Ovary (tissue), 9 donors: ENCODE measurements around the gene OPHN1. TPM values are rescaled to one million over a fixed set of nuclear protein-coding genes. Genes with fewer than 3 reads are reported as not detected.

Experiments
- DNase-seq, 5 donors: peaks; one replicate each; pipeline ENCODE4 v3.0.0-alpha.2; 2019 to 2020
- H3K27ac ChIP-seq, 2 donors: fragments of 200-600 bp; one replicate each; pipeline versions ENCODE4 v1.5.1 to v1.8.0; 2019 to 2022
- H3K27me3 ChIP-seq: fragments of 200-600 bp; one replicate; pipeline ENCODE4 v1.8.0; 2022
- H3K36me3 ChIP-seq: fragments of 200-600 bp; sonication (generic); one replicate; pipeline ENCODE4 v1.5.1; 2019
- H3K4me1 ChIP-seq: one replicate; pipeline ENCODE4 v1.8.1; 2013; ENCODE audit warnings: mild to moderate bottlenecking, moderate library complexity; ENCODE audit not compliant: insufficient read depth
- H3K4me3 ChIP-seq: fragments of 200-600 bp; sonication (generic); one replicate; pipeline ENCODE4 v1.5.1; 2017
- H3K9me3 ChIP-seq, 2 donors: fragments of 200-600 bp in 1 of 2; sonication (generic) in 1 of 2; one replicate each; pipeline versions ENCODE4 v1.5.1 to v1.8.1; 2013 to 2019; ENCODE audit warnings: mild to moderate bottlenecking in 1 of 2, moderate library complexity in 1 of 2
- CTCF ChIP-seq, 3 donors: fragments of 450-650 bp in 2 of 3; fragments of 200-600 bp in 1 of 3; IDR thresholded peaks; one replicate each; pipeline versions ENCODE4 v1.5.1 to v1.8.0; 2016 to 2022; ENCODE audit warnings: antibody characterized with exemption in 3 of 3, mild to moderate bottlenecking in 1 of 3
- EP300 ChIP-seq: sonication (generic); formaldehyde crosslinking; IDR thresholded peaks from one replicate; pipeline ENCODE4 v1.6.1; 2017; ENCODE audit warnings: antibody characterized with exemption
- POLR2A ChIP-seq: fragments of 450-650 bp; IDR thresholded peaks from one replicate; pipeline ENCODE4 v1.6.1; 2017; ENCODE audit warnings: antibody characterized with exemption, mild to moderate bottlenecking, moderate library complexity
- WGBS, 3 donors: extraction: QIAGEN DNeasy Blood & Tissue Kit in 1 of 3; methylation state at CpG; one replicate each; pipeline versions ENCODE4 v1.1.5 to v1.1.7; 2013 to 2017; 5-methylcytosine and 5-hydroxymethylcytosine counted together
- intact Hi-C, 4 donors: fragments of 100-400 bp; cut with DNase I; formaldehyde crosslinking; loops; one replicate each; pipeline versions ENCODE4 v1.11.0 to v1.15.1; 2022 to 2023
- polyA plus RNA-seq, 2 donors: library from polyadenylated mRNA; stranded (reverse); fragments of 200-250 nt in 1 of 2; fragments of 350-450 nt in 1 of 2; fragmentation: Illumina TruSeq in 1 of 2; extraction: RNeasy Lipid Tissue Mini Kit (QIAGEN cat#74804) in 1 of 2; gene quantifications; one replicate each; pipeline ENCODE4 v1.2.3, GENCODE V29; 2013 to 2014
- total RNA-seq, 7 donors: library from RNA; depleted of rRNA in 2 of 7; stranded (reverse); fragments of >200 nt in 2 of 7; fragmentation: NEBNext Ultra II Directional in 3 of 7; extraction: Animal tissue kit (Norgen Biotek cat#: 25700) in 3 of 7; gene quantifications; one replicate each; pipeline versions ENCODE4 v1.1.0 to v1.2.4, GENCODE V29; 2016 to 2023
- donor health status: DM: no; HTN: no; CAD: no; lungs with moderate emphysema.
- donor health status: DM: no; HTN: no; CAD: no.
- donor health status: Bipolar disorder and iron deficiency.
- donor health status: DM: yes; HTN: yes; CAD: no.
- donor health status: DM: no; HTN: no; CAD: no.
- donor health status: DM: yes; HTN: yes; CAD: no.

Gene OPHN1
- total and polyA plus RNA-seq, 9 donors, result 2.3 to 9.2 (median 6.9) TPM

DNA sequence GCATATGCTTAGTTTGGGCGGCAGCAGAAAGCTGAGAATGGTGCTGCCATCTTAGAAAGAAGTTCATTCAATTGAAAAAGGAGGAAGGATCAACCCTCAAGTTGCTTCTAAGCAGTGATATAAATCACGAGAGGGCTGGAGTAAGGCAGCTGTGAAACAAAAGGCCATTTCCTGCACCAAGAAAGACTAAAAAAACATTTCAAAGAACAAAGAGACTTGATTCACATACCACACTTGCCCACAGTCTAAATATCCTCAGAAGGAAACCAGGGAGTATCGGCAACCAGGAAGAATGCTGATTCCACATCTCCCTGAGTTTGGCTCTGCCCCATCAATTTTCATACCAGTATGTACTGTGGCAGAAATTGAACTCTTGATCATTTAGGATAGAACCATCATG, 240.1 kb downstream of the OPHN1 start:
- 53 to 67% (median 57%) methylated on average over 3 of the region's 3 CpGs for WGBS, 3 donors
- intact Hi-C loops, result loop anchor here in 2 of 4 donors (10.0 kb wide), 2 partner anchors 272 to 522 kb away; no protein-coding TSS in a partner anchor

GRCh38 chrX:68190799-68191198, 242.5 kb downstream of the OPHN1 start:
- WGBS, 3 donors, result 50 to 70% (median 62%) methylated on average over 2 of the region's 2 CpGs
- Histone ChIP-seq H3K27me3 (no peaks in the 10 kb centered on the region), H3K4me1 (no peaks in the 10 kb centered on the region), H3K27ac (no peak overlapping the region), H3K4me3 (no peak overlapping the region), H3K36me3 (no peaks in the 10 kb centered on the region), H3K9me3 (no peaks in the 10 kb centered on the region)
- no peak for DNase-seq
- intact Hi-C loops, result loop anchor here in 2 of 4 donors (10.0 kb wide), 2 partner anchors 274 to 524 kb away; no protein-coding TSS in a partner anchor
- no peak for TF ChIP-seq CTCF (IDR thresholded peaks at IDR 0.05)
- TF ChIP-seq EP300, result no peak
- no peak for TF ChIP-seq POLR2A

More for the DNA sequence above, 240.1 kb downstream of the OPHN1 start:
- Histone ChIP-seq H3K9me3 (no peaks in the 10 kb centered on the region), H3K27me3 (no peaks in the 10 kb centered on the region), H3K4me1 (no peaks in the 10 kb centered on the region), H3K27ac (no peak overlapping the region), H3K36me3 (no peaks in the 10 kb centered on the region), H3K4me3 (no peak overlapping the region)
- TF ChIP-seq POLR2A, result no peak
- no peak for TF ChIP-seq EP300
- no peak for TF ChIP-seq CTCF (IDR thresholded peaks at IDR 0.05)
- no peak for DNase-seq

DNA sequence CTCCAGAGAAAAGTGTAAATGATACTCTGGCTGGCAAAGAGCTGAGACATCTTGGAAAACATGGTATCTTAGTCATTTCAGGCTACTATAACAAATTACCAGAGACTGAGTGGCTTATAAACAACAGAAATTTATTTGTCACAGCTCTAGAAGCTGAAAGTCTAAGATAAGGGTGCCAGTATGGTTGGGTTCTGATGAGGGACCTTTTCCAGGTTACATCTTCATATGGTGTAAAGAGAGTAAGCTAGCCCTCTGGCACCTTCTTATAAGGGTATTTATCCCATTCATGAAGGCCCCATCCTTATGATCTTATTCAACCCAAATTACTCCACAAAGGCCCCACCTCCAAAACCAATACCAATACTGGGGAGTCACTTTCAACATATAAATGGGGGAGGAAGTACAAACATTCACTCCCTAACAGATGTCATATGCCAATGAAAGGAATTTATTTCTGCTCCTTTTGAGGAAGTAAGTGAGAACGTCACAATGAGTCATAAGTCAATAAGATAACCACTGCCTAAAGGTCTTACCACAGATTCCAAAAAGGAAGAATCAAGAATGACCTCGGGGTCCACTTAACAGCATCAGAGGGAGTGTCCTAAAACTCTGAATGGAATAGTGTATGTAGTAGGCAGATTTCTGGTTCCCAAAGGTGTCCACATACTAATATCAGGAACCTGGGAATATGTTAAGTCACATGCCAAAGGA, 246.6 kb downstream of the OPHN1 start:
- H3K9me3 ChIP-seq, result no peaks in the 10 kb centered on the region
- no peak for TF ChIP-seq CTCF (IDR thresholded peaks at IDR 0.05)
- TF ChIP-seq POLR2A, result no peak
- no peak for TF ChIP-seq EP300
- intact Hi-C loops, result no loop called here
- no peak overlapping the region for H3K27ac ChIP-seq
- no peak overlapping the region for H3K4me3 ChIP-seq
- H3K36me3 ChIP-seq, result no peaks in the 10 kb centered on the region
- H3K4me1 ChIP-seq, result no peaks in the 10 kb centered on the region
- 35 to 44% (median 36%) methylated on average over 2 of the region's 2 CpGs for WGBS, 3 donors
- no peaks in the 10 kb centered on the region for H3K27me3 ChIP-seq
- DNase-seq, result no peak

GRCh38 chrX:68185161-68185560, 248.1 kb downstream of the OPHN1 start:
- no peaks in the 10 kb centered on the region for H3K27me3 ChIP-seq
- no peak for TF ChIP-seq POLR2A
- no peak for TF ChIP-seq EP300
- TF ChIP-seq CTCF (IDR thresholded peaks at IDR 0.05), result no peak
- no peak overlapping the region for H3K27ac ChIP-seq
- no peaks in the 10 kb centered on the region for H3K9me3 ChIP-seq
- intact Hi-C loops, result no loop called here
- H3K4me1 ChIP-seq, result no peaks in the 10 kb centered on the region
- H3K4me3 ChIP-seq, result no peak overlapping the region
- WGBS, 3 donors, result 43 to 54% (median 48%) methylated on average over 1 of the region's 1 CpG
- DNase-seq, result no peak
- no peaks in the 10 kb centered on the region for H3K36me3 ChIP-seq
